T-helper 2 cell treated with Interferon-gamma antibody and Interleukin-4, amounts not matched to agents 100 ng/mL and 5 ng/mL, for 36 hours (primary cell): ENCODE results near the gene CCDC102B. TPM values are rescaled to one million over a fixed set of nuclear protein-coding genes. Genes with fewer than 3 reads are reported as not detected.
"Not testable (repeated sequence)": the region's sequence is repeated elsewhere in the genome, so short reads cannot be mapped to it uniquely, and the experiment has no call there.

Experiments
- intact Hi-C: fragments of 100-400 bp; cut with micrococcal nuclease; formaldehyde crosslinking; loops from one replicate; pipeline ENCODE4 v1.15.1; 2023
- total RNA-seq: library from RNA; stranded (reverse); gene quantifications from 2 replicates; pipeline ENCODE4 v1.2.3, GENCODE V29; 2022

CCDC102B gene
- total RNA-seq, 1 donor from 2014 or later = 2.4 TPM

GRCh38 chr18:68826121-68826520 is 28.2 kb downstream of the CCDC102B start:
- intact Hi-C loops = no loop called here

GRCh38 chr18:68830256-68831045 is 32.6 kb downstream of the CCDC102B start:
- intact Hi-C loops = no loop called here

GRCh38 chr18:68833756-68834155 is 35.9 kb downstream of the CCDC102B start:
- intact Hi-C loops = no loop called here

- intact Hi-C loops = no loop called here
Measured at GRCh38 chr18:68837665-68838451, 40.0 kb downstream of the CCDC102B start.

GRCh38 chr18:68839701-68840100 is 41.8 kb downstream of the CCDC102B start:
- intact Hi-C loops = no loop called here

- intact Hi-C loops = no loop called here
Measured at GRCh38 chr18:68840554-68841263, 42.8 kb downstream of the CCDC102B start.

GRCh38 chr18:68841301-68841700 is 43.4 kb downstream of the CCDC102B start:
- intact Hi-C loops = no loop called here

GRCh38 chr18:68842951-68843350 is 45.1 kb downstream of the CCDC102B start:
- intact Hi-C loops = no loop called here

- intact Hi-C loops = no loop called here
Measured at GRCh38 chr18:68843473-68844089, 45.7 kb downstream of the CCDC102B start.

GRCh38 chr18:68847219-68847837 is 49.4 kb downstream of the CCDC102B start:
- intact Hi-C loops = loop anchor here (5.0 kb wide), 2 partner anchors 1585 to 1605 kb away; no protein-coding TSS in a partner anchor

GRCh38 chr18:68848242-68848641 is 50.4 kb downstream of the CCDC102B start:
- intact Hi-C loops = loop anchor here (5.0 kb wide), 2 partner anchors 1584 to 1604 kb away; no protein-coding TSS in a partner anchor

- intact Hi-C loops = no loop called here
Measured at GRCh38 chr18:68854786-68855391, 57.0 kb downstream of the CCDC102B start.

- intact Hi-C loops = no loop called here
Measured at GRCh38 chr18:68855491-68855890, 57.6 kb downstream of the CCDC102B start.

GRCh38 chr18:68861365-68861764 is 63.5 kb downstream of the CCDC102B start:
- intact Hi-C loops = no loop called here

- intact Hi-C loops = no loop called here
Measured at GRCh38 chr18:68865021-68865420, 67.1 kb downstream of the CCDC102B start.

- intact Hi-C loops = no loop called here
Measured at GRCh38 chr18:68865503-68865902, 67.6 kb downstream of the CCDC102B start.

GRCh38 chr18:68873003-68873402 is 75.1 kb downstream of the CCDC102B start:
- intact Hi-C loops = no loop called here

- intact Hi-C loops = no loop called here
Measured at GRCh38 chr18:68874361-68874760, 76.5 kb downstream of the CCDC102B start.

GRCh38 chr18:68879947-68880346 is 82.1 kb downstream of the CCDC102B start:
- intact Hi-C loops = not testable (repeated sequence)

- intact Hi-C loops = no loop called here
Measured at GRCh38 chr18:68887410-68887809, 89.5 kb downstream of the CCDC102B start.
